ENCODE measurements around the gene TBRG1.
A peak's percentile ranks its signal among the peaks of the same experiment; 100 is the strongest.
"Not testable (repeated sequence)": the region's sequence is repeated elsewhere in the genome, so short reads cannot be mapped to it uniquely, and the experiment has no call there.

TBRG1 gene, protein sequence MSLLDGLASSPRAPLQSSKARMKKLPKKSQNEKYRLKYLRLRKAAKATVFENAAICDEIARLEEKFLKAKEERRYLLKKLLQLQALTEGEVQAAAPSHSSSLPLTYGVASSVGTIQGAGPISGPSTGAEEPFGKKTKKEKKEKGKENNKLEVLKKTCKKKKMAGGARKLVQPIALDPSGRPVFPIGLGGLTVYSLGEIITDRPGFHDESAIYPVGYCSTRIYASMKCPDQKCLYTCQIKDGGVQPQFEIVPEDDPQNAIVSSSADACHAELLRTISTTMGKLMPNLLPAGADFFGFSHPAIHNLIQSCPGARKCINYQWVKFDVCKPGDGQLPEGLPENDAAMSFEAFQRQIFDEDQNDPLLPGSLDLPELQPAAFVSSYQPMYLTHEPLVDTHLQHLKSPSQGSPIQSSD

DNA sequence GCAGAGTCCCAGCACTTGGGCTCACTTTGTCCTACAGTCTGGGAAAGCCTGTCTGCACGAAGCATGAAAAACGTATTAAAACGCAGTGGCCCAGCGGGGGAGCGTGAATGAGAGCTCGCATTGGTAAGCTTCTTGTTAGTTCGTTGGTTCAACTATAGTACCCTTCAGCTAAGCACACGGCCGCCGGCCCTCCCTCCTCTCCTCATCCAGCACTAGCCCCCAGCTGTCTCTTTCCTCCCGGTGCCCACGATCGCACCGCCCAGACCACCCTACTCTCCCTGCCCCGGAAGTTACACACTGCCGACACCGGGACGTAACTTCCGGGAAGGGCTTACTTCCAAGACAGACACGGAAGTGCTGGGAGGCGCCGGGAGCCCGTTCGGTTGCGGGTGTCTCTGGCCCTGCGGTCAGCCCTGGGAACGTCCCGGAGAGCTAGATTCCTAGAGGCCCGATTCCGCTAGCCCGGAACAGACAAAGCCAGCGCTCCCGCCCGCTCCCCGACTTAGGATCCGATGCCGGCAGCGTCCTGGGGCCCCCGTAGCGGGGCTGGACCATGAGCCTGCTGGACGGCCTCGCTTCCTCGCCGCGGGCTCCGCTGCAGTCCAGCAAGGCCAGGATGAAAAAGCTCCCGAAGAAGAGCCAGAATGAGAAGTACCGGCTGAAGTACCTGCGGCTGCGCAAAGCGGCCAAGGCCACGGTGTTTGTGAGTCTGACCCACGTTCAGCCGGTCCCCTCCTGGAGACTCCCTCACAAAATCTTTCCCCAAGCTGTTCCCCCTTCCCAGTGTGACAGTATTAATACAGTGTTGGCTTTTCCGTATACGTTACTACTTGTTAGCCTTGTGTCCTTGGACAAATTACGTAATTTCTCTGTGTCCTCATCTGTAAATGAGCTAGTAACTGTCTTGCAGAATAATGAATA, at the start of gene TBRG1:
Gene TBRG1, plus strand, starts transcription at position 334 of the 921 bp plus-strand sequence. Its CDS starts 220 bp downstream, at position 554.
- DNase-seq (ENCODE audit: low read depth): peak; percentile 61

DNA sequence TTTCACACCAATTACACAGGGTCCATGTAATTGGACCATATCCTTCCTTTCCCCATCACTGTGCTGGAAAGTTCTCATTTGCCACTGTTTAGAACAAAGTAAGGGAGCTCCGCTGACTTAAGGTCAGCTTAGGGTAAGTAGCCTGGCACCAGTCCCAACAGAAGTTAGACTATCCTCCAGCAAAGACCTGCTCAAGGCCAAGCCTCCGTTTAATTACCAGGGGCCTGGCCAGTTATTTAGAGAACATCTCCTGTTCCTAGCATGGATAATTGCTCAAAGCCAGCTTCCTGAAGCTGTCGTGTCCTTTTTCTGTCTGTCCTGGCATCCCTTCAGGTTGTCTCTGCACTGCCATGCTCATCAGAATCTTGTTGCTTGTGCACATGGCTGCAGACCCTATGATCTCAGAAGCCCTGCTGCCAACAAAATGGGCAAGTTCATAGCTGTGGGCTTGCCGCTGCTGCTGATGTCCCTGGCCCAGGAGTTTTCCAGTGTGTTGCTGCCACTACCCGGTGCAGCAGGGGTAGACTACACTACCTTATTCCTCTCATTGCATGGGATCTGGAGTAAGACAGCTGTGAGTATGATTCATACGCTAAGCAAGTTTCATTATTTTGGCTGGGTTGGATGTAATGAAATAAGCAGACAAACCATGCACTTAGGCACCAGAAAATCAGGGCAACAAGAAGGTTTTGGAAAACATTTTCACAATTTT, 44.8 kb upstream of the TBRG1 start:
- DNase-seq (ENCODE audit: low read depth): no peak

DNA sequence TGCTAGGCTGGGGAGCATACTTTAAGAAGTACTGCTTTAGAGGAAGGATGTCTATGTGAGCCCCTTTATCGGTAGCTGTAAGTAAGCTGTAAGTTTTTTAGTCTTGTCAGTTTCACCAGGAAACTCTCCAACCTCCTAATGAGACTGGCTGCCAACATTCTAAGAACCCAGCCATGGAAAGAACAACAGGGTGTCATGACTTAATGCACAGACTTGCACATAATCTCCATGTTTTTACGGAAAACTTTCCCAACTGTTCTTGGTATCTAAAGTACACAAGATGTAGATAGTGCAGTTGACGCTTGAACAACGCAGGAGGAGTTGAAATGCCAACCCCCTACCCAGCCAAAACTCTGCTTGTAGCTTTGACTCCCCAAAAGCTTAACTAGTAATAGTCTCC, 43.9 kb upstream of the TBRG1 start:
- DNase-seq (ENCODE audit: low read depth): no peak

DNA sequence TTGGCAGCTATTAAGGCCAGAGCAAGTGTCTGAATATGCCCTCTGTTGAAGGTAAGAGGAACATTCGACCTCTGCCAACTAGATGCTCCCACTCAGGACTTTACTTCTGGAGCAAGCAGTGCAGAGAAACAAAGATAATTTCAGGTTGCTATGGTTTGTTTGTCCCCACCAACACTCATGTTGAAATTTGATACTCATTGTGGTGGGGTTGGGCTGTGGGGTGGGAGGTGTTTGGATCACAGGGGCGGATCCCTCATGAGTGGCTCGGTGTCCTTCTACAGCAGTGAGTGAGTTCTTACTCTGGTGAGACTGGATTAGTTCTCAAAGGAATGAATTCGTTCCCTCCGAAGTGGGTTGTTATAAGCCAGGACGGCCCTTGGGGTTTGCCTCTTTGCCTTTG, 40.8 kb upstream of the TBRG1 start:
- DNase-seq (ENCODE audit: low read depth): no peak

DNA sequence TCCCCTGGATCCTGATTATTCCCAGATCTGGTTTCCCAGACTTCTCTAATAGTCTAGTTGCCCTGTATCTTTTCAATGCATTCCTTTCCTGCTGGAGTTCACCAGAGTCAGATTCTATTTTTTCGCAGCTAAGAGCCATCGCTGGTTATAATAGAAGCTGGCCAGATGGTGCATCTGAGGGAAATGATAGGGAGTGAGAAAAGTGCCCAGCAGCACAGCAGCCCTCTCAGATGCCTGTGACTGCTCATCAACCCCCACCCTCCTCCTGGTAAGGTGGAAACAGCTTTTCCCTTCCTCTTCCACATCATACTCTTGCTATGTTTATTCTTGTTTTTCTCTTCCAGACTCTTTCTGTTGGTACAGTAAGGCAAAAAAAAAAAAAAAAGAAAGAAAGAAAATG, 40.1 kb upstream of the TBRG1 start:
- no peak for DNase-seq (ENCODE audit: low read depth)

DNA sequence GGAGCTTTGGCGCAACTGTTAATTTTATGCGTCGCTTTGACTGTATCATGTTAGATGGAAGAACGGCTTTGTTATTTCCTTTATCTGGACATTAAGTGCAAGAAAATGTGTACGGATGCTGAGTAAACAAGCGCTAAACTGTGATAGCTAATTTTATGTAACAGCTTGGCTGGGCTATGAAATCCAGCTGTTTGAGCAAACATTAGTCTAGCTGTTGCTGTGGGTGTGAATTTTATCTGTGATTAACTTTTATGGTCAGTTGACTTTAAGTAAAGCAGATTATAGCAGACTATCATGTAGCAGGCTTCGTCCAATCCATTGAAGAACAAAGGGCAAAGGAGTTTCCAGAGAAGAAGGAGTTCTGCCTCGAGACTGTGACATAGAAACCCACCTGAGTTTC, 38.9 kb upstream of the TBRG1 start:
- no peak for DNase-seq (ENCODE audit: low read depth)

DNA sequence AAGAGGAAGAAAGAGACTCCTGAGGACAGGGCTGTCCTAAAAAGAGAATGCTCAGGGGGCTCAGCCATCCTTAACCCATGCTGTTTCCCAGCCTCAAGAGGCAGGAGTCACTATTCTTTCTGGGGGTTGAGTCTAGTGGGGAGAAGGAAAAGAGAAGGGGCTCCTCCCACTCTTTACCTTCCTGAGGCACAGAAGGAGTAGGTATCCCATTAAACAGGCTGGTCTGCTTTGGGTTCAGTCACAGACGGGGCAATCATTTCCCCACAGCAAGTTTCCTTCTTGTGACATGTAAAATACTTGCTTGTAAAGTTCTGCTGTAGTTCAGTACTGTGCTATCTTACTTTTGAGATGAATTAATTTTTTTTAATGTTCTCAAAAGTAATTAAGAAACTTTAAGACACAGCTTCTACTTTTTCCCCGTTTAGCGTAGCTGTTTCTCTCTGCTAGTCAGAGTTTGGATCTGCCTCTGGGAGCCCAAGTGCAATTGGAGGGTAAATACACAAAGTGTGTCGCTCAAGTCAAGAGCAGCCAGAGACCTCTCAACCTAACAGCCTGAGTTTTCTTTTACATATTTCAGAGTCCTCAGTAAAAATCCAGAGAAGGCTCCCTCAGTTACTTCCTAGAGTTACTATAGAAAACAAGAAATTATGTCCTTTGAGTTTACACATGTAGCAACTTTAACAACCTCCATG, 37.8 kb upstream of the TBRG1 start:
- no peak for DNase-seq (ENCODE audit: low read depth)

DNA sequence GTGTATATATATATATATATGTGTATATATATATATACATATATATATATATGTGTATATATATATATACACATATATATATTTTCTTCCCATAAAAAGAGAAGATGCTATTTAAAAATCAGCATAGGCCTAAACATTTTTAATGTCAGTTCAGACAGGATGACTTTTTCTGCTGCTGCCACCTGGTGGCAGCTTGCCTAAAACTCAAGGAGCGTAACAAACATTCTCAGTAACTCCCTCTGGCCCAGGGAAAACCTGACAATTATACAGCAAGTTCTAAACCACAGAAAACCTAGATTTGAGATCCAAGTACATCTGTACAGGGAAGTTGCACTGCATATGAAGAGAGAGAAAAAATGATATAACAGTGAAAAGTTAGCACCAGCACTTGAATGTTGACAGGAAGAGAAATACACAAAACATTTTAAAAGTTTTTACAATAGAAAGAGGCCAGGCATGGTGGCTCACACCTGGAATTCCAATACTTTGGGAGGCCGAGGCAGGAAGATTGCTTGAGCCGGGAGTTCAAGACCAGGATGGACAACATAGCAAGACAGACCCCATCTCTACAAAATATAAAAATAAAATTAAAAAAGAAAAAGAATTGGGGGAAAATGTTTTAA, 36.3 kb upstream of the TBRG1 start:
- peak; percentile 13 for DNase-seq (ENCODE audit: low read depth)

DNA sequence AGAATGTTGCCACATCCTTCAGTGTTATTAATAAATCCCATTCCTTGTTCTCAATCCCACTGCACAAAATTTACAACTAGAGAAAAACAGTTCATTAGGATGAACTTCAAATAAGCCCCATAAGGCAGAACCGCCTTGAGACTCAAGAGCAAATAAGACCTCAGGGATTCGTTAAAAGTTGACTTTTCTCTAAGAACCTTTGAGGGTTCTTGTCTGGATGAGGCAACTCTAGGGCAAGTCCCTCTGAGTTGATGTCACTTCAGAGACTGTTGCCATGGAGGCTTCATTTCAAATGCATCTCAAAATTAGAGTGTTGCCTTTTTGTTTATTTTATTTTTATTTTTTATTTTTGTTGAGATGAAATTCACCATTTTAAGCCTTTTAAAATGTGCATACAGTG, 31.2 kb upstream of the TBRG1 start:
- DNase-seq (ENCODE audit: low read depth): no peak

DNA sequence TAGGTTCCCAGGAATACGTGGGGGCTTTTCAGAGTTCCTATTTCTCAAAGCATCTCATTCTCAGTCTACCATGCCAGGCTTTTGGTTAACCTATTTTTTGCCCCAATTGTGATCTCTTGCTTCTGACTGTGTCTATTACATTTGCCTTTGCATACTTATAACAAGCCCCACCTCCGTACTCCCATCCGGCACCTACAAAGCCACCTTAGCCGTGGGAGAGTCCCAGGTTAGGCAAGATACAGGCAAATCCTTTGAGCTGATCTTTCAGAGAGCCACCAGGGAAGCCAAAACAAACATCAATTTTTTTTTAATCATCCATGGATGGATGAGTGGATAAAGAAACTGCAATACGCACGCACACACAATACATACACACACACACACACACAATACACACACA, 30.0 kb upstream of the TBRG1 start:
- DNase-seq (ENCODE audit: low read depth): no peak

DNA sequence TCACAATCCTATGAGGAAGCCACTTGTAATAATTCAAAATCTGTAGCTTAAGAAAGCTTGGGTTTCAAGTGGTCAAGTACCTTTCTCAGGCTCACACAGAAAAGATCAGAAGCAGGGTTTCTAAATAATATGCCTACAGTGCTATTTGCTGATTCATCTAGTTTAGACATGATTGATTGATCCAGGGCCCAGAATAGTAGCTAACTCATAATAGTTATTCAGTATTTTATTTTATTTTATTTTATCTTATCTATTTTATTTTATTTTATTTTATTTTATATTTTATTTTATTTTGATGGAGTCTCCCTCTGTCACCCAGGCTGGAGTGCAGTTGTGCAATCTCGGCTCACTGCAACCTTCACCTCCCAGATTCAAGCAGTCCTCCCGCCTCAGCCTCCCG, 27.4 kb upstream of the TBRG1 start:
- no peak for DNase-seq (ENCODE audit: low read depth)

DNA sequence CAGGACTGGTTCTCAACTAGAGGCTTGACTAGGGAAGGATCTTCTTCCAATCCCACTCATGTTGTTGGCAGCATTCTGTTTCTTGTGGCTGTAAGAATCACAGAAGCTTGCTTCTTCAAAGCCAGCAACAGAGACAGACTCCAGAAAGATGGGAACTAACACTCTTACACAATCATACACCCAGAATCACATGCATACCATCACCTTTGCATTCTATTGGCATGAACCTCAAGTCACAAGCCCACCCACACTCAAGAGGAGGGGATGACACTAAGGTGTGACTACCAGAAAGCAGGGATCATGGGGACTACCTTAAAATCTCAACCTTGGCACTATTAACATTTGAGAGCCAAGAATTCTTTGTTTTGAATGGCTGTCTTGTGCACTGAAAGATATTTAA, 25.0 kb upstream of the TBRG1 start:
- DNase-seq (ENCODE audit: low read depth): no peak

DNA sequence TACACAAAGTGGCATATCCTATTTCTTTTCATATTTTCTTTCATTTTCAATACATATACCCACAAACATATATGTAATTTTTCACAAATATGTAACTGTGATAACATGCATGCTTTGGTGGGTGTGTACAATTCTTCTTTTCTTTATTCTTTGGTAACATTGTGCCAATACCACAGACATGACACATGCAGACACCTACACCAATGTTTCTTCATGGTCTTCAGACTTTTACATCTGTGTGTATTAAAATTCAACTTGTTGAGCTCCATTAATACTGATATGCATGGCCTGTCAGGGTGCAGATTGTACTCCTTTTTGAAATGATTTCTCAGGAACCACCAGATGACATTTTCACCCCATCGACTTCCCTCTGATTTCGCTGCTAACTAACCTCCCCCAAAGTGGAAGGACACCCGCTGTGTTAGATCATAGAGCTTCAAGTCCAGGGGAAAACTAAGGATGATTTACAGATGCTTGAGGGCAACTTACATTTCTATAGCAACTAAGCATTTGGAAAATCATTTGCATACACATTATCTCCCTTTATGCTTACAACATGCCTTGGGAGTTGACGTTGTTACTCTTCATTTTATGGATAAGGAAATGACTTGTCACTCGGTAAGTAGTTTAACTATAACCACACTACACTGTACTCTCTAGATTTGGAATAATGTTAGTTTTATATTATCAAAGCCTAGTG, 21.9 kb upstream of the TBRG1 start:
- DNase-seq (ENCODE audit: low read depth): no peak

DNA sequence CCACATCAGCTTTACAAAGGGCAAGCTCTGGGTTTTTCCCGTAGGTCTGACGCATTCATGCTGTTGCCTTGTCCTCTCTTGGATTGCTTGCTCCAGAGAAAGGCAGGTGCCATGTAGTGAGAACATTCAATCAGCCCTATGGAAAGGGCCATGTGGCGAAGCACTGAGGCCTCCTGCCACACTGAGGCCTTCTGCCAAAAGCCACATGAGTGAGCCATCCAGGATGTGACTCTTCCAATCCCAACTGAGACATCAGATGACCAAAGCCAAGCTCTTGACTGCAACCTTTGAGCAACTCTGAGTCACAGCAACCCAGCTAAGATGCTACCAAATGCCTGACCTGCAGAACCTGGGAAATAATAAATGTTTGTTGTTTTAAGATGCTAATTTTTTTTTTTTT, 20.5 kb upstream of the TBRG1 start:
- no peak for DNase-seq (ENCODE audit: low read depth)

DNA sequence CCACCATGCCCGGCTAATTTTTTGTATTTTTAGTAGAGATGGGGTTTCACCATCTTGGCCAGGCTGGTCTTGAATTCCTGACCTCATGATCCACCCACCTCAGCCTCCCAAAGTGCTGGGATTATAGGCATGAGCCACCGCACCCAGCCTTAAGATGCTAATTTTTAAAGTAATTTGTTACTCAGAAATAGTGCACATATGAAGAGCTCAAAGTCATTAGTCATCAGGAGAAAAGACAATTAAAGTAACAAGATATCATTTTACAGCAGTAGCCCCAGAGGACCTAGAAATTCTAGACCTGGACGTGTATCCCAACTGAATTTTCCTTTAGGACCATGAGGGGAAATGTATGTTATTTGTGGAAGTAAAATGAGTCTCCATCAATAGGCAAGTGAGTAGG, 19.9 kb upstream of the TBRG1 start:
- DNase-seq (ENCODE audit: low read depth): not testable (repeated sequence)

DNA sequence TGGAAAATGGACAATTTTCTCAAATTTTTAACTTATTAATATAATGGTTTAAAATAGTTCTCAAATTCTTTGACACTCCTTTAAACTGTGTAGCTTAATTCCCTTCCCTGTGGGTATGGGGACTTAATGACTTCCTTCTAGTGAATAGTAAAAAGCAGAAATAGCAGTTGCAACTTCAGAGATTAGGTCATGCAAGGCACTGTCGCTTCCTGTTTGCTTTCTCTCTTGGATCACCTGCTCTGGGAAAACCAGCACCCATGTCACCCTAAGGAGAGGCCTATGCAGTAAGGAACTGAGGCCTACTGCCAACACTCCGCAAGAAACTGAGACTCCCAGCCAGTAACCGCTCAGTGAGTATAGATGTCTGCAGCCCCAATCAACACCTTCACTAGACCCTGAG, 16.9 kb upstream of the TBRG1 start:
- DNase-seq (ENCODE audit: low read depth): no peak

DNA sequence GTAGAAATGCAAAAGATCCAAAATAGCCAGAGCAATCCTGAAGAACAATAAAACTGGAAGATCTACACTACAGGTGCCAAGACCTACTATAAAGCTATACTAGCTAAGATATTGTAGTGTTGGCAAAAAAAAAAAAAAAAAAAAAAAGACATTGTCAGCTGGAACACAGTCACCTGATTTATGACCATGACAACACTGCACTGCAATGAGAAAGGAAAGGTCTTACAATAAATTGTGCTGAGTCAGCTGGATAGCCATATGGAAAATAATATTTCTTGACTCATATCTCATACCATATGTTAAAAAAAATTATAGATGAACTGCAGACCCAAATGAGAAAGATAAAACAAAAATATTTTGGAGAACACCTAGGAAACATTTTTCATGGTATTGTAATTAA, 14.5 kb upstream of the TBRG1 start:
- no peak for DNase-seq (ENCODE audit: low read depth)

DNA sequence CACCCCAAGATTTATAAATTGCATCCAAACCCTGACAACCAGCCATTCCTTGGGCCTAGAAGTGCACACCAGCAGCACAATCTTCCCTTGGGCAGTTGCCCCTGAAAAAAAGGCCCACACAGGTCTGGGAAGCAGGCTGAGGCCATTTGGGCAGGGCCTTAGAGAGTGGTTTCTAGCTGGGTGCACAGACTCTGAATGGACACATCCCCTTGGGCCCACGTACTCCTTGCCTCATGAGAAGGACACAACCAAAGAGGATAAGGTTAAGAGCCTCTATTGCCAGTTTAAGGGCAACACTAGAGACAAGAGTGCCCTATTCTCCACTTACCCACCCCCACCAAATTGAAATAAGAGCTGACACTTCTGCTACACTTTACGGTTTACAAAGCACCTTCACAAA, 12.4 kb upstream of the TBRG1 start:
- DNase-seq (ENCODE audit: low read depth): no peak

DNA sequence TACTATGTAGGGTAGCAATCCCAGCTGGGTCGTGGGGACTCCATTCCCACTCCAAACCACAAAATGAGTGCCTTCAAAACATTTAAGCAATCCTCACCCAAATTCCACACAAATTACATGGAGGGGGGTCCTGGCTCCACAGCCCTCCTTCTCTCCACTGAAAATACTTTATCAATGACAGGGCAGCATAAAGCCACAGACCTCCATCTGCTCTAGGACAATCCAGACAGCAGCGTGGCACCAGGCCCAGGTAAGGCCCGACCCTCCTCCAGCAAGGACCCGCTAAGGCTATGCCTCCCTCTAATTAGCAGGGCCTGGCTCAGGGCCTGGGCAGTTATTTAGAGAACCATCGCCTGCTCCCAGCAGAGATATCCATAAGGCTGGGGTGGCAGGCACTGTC, 11.6 kb upstream of the TBRG1 start, which contains the start of gene PANX3:
Gene PANX3, plus strand, starts transcription at position 365 of the 400 bp plus-strand sequence. CDS start 129 bp downstream, outside the sequence.
- no peak for DNase-seq (ENCODE audit: low read depth)

DNA sequence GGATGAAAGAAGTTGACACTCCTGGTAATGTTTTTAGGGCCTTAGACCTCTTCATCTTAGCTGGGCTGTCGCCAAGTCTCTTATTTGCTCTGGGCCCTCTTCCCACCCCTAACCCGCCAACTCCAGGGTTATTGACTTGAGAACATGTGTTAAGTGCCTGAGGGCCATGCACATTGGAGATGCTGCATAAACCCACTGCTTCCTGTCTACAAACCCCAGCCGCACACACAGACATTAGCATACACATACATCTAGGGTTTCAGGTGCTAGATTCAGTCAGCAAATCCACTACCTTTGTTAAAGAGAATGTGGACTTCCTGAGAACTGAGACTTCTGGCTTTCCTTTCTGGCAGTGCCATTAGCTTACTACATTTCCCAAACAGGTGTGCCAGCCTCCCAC, 10.6 kb upstream of the TBRG1 start:
- DNase-seq (ENCODE audit: low read depth): no peak
